GM23338 (cell line): ENCODE data around the gene ANOS1. TPM values are rescaled to one million over a fixed set of nuclear protein-coding genes. Genes with fewer than 3 reads are reported as not detected.

ENCODE experiments used
- ATAC-seq: fragments of 200-7000 bp; cut with Tn5 transposase; 3 replicates; pipeline ENCODE4 v1.9.1; 2020
- DNase-seq: peaks from one replicate; pipeline ENCODE4 v3.0.0-alpha.2; 2015; ENCODE audit warnings: low spot score
- H2AFZ ChIP-seq: fragments of 200-600 bp; sonication (generic); 2 replicates; pipeline ENCODE4 v1.8.0; 2016; ENCODE audit warnings: antibody characterized with exemption, mild to moderate bottlenecking, moderate library complexity
- H3F3A ChIP-seq: fragments of 200-600 bp; sonication (generic); replicated peaks from 2 replicates; pipeline ENCODE4 v1.8.0; 2017; ENCODE audit warnings: antibody characterized with exemption, mixed run types, low read depth
- H3K27ac ChIP-seq: fragments of 200-600 bp; sonication (generic); 2 replicates; pipeline ENCODE4 v1.6.1; 2016; ENCODE audit warnings: low read depth
- H3K27me3 ChIP-seq: fragments of 200-600 bp; sonication (generic); 2 replicates; pipeline ENCODE4 v1.8.0; 2016; ENCODE audit warnings: mild to moderate bottlenecking, mixed run types, moderate library complexity; ENCODE audit not compliant: insufficient read depth
- H3K36me3 ChIP-seq: fragments of 200-600 bp; sonication (generic); 2 replicates; pipeline ENCODE4 v1.8.0; 2016; ENCODE audit warnings: mild to moderate bottlenecking; ENCODE audit not compliant: insufficient read depth
- H3K4me1 ChIP-seq: fragments of 200-600 bp; sonication (generic); 2 replicates; pipeline ENCODE4 v1.8.0; 2016; ENCODE audit warnings: mild to moderate bottlenecking, moderate library complexity; ENCODE audit not compliant: insufficient read depth
- H3K4me2 ChIP-seq: fragments of 200-600 bp; sonication (generic); 2 replicates; pipeline ENCODE4 v1.7.1; 2017; ENCODE audit warnings: mixed run types
- H3K4me3 ChIP-seq: fragments of 200-600 bp; sonication (generic); 2 replicates; pipeline ENCODE4 v1.6.1; 2016; ENCODE audit warnings: mixed run types
- H3K79me2 ChIP-seq: fragments of 200-600 bp; sonication (generic); replicated peaks from 2 replicates; pipeline ENCODE4 v1.8.0; 2017; ENCODE audit warnings: mild to moderate bottlenecking; ENCODE audit not compliant: insufficient read depth
- H3K9me2 ChIP-seq: fragments of 200-600 bp; sonication (generic); 2 replicates; pipeline ENCODE4 v1.8.0; 2017; ENCODE audit not compliant: insufficient read depth
- H4K20me1 ChIP-seq: fragments of 200-600 bp; sonication (generic); replicated peaks from 2 replicates; pipeline ENCODE4 v1.8.0; 2017; ENCODE audit warnings: mild to moderate bottlenecking; ENCODE audit not compliant: insufficient read depth
- H3K27ac Mint-ChIP-seq: 2 replicates; pipeline ENCODE4 v1.8.0; 2020; ENCODE audit warnings: inconsistent platforms, mild to moderate bottlenecking, moderate library complexity, mixed read lengths
- H3K27me3 Mint-ChIP-seq: 3 replicates; pipeline ENCODE4 v1.8.0; 2022; ENCODE audit warnings: low read depth, mild to moderate bottlenecking, moderate library complexity, mixed read lengths, inconsistent platforms; ENCODE audit not compliant: insufficient read depth, poor library complexity
- H3K36me3 Mint-ChIP-seq: 3 replicates; pipeline ENCODE4 v1.8.0; 2021; ENCODE audit warnings: low read depth, mild to moderate bottlenecking, inconsistent platforms, moderate library complexity, mixed read lengths
- H3K4me1 Mint-ChIP-seq: 3 replicates; pipeline ENCODE4 v1.8.0; 2020; ENCODE audit warnings: mild to moderate bottlenecking, inconsistent platforms, mixed read lengths
- H3K4me3 Mint-ChIP-seq: 3 replicates; pipeline ENCODE4 v1.8.0; 2021; ENCODE audit warnings: moderate library complexity, mild to moderate bottlenecking, inconsistent platforms, mixed read lengths
- H3K9me3 Mint-ChIP-seq: 3 replicates; pipeline ENCODE4 v1.8.0; 2020; ENCODE audit warnings: moderate library complexity, mild to moderate bottlenecking, inconsistent platforms, mixed read lengths
- CREB1 ChIP-seq: fragments of 250-450 bp; sonication (Bioruptor Pico); IDR thresholded peaks from 2 replicates; pipeline ENCODE4 v1.5.0; 2020; ENCODE audit warnings: low read depth, mild to moderate bottlenecking, moderate library complexity
- CTCF ChIP-seq, 2 experiments: fragments of 200-600 bp in 1 of 2; sonication (generic) in 1 of 2; conservative IDR thresholded peaks; 2 replicates each; pipeline versions ENCODE4 v1.5.1 to v1.6.1; 2016 to 2017; ENCODE audit warnings: antibody characterized with exemption in 2 of 2, low read depth in 2 of 2, mild to moderate bottlenecking in 2 of 2, moderate library complexity in 1 of 2
- ETS1 ChIP-seq: IDR thresholded peaks from 2 replicates; pipeline ENCODE4 v1.6.1; 2016; ENCODE audit warnings: antibody characterized with exemption
- EZH2 ChIP-seq: fragments of 200-600 bp; sonication (generic); IDR thresholded peaks from one replicate; pipeline ENCODE4 v1.8.0; 2017; ENCODE audit warnings: antibody characterized with exemption, mild to moderate bottlenecking, low read depth; ENCODE audit not compliant: unreplicated experiment
- EZH2phosphoT487 ChIP-seq: fragments of 200-600 bp; sonication (generic); IDR thresholded peaks from one replicate; pipeline ENCODE4 v1.8.1; 2018; ENCODE audit warnings: antibody characterized with exemption; ENCODE audit not compliant: unreplicated experiment
- JUNB ChIP-seq: IDR thresholded peaks from one replicate; pipeline ENCODE4 v1.6.1; 2016; ENCODE audit warnings: antibody characterized with exemption; ENCODE audit not compliant: unreplicated experiment
- NANOG ChIP-seq: IDR thresholded peaks from 2 replicates; pipeline ENCODE4 v1.6.1; 2016; ENCODE audit warnings: antibody characterized with exemption, borderline replicate concordance
- POLR2AphosphoS5 ChIP-seq: IDR thresholded peaks from 2 replicates; pipeline ENCODE4 v1.6.1; 2016; ENCODE audit warnings: antibody characterized with exemption, low read depth
- STAT1 ChIP-seq: IDR thresholded peaks from one replicate; pipeline ENCODE4 v1.6.1; 2016; ENCODE audit warnings: antibody characterized with exemption; ENCODE audit not compliant: unreplicated experiment
- ZNF114 ChIP-seq: fragments of 250-450 bp; sonication (Bioruptor Pico); IDR thresholded peaks from 2 replicates; pipeline ENCODE4 v1.5.0; 2020; ENCODE audit warnings: mild to moderate bottlenecking, moderate library complexity
- ZNF331 ChIP-seq: fragments of 250-450 bp; sonication (Bioruptor Pico); IDR thresholded peaks from 2 replicates; pipeline ENCODE4 v1.5.0; 2020; ENCODE audit warnings: low read depth, mild to moderate bottlenecking, moderate library complexity
- polyA plus RNA-seq: library from polyadenylated mRNA; unstranded; fragments of >200 nt; fragmentation: Nextera tagmentation; extraction: Ambion mirVana; gene quantifications from 2 replicates; pipeline ENCODE4 v1.2.1, GENCODE V29; 2016
- total RNA-seq: library from RNA; depleted of rRNA; stranded (reverse); fragments of >200 nt; shearing (Covaris generic); gene quantifications from 2 replicates; pipeline ENCODE4 v1.2.3, GENCODE V29; 2014
- TF ChIP-seq, protein P1 (sequence below): IDR thresholded peaks from one replicate; pipeline ENCODE4 v1.6.1; 2018; ENCODE audit warnings: antibody characterized with exemption; ENCODE audit not compliant: unreplicated experiment
- TF ChIP-seq, protein P2 (sequence below): fragments of 250-450 bp; sonication (Bioruptor Pico); IDR thresholded peaks from 2 replicates; pipeline ENCODE4 v1.5.0; 2020; ENCODE audit warnings: mild to moderate bottlenecking, moderate library complexity

The ANOS1 gene
- total and polyA plus RNA-seq, 2 experiments from 2014 or later = 21.8 to 68.5 TPM

DNA sequence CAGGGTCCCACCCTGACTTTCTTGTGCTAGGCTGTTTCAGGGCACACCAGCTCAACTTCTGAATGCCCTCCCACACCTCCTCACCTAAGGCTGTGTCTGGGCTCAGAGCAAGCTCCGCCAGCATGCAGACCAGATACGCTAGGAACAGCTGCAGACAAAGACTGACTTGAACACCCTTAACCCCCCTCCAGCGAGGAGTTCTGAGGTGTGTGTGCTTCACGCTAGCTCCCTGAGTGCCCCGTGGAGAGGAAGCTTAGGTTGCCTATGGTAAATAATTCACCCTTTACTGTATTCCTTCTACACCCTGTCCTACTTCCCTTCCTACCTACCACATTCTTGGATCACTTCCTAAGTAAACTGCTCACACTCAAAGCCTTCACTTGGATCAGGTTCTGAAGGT, 152.3 kb downstream of the ANOS1 start:
- peak; percentile 69 for ATAC-seq
- H3F3A ChIP-seq = no peaks in the 10 kb centered on the region
- no peak overlapping the region for H3K27ac ChIP-seq
- no peak overlapping the region for H3K4me3 ChIP-seq
- TF ChIP-seq STAT1 (no peak), POLR2AphosphoS5 (no peak), ZNF114 (CRISPR knock-in tag) (no peak), CTCF (conservative IDR thresholded peaks at IDR 0.05; ENCODE audit: low read depth in 2 of 2) (no peak), ETS1 (no peak), EZH2 (no peak), CREB1 (CRISPR knock-in tag) (no peak), EZH2phosphoT487 (no peak), NANOG (no peak), JUNB (no peak), ZNF331 (CRISPR knock-in tag) (no peak)
- TF ChIP-seq, protein P1, sequence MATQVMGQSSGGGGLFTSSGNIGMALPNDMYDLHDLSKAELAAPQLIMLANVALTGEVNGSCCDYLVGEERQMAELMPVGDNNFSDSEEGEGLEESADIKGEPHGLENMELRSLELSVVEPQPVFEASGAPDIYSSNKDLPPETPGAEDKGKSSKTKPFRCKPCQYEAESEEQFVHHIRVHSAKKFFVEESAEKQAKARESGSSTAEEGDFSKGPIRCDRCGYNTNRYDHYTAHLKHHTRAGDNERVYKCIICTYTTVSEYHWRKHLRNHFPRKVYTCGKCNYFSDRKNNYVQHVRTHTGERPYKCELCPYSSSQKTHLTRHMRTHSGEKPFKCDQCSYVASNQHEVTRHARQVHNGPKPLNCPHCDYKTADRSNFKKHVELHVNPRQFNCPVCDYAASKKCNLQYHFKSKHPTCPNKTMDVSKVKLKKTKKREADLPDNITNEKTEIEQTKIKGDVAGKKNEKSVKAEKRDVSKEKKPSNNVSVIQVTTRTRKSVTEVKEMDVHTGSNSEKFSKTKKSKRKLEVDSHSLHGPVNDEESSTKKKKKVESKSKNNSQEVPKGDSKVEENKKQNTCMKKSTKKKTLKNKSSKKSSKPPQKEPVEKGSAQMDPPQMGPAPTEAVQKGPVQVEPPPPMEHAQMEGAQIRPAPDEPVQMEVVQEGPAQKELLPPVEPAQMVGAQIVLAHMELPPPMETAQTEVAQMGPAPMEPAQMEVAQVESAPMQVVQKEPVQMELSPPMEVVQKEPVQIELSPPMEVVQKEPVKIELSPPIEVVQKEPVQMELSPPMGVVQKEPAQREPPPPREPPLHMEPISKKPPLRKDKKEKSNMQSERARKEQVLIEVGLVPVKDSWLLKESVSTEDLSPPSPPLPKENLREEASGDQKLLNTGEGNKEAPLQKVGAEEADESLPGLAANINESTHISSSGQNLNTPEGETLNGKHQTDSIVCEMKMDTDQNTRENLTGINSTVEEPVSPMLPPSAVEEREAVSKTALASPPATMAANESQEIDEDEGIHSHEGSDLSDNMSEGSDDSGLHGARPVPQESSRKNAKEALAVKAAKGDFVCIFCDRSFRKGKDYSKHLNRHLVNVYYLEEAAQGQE = no peak
- TF ChIP-seq, protein P2, sequence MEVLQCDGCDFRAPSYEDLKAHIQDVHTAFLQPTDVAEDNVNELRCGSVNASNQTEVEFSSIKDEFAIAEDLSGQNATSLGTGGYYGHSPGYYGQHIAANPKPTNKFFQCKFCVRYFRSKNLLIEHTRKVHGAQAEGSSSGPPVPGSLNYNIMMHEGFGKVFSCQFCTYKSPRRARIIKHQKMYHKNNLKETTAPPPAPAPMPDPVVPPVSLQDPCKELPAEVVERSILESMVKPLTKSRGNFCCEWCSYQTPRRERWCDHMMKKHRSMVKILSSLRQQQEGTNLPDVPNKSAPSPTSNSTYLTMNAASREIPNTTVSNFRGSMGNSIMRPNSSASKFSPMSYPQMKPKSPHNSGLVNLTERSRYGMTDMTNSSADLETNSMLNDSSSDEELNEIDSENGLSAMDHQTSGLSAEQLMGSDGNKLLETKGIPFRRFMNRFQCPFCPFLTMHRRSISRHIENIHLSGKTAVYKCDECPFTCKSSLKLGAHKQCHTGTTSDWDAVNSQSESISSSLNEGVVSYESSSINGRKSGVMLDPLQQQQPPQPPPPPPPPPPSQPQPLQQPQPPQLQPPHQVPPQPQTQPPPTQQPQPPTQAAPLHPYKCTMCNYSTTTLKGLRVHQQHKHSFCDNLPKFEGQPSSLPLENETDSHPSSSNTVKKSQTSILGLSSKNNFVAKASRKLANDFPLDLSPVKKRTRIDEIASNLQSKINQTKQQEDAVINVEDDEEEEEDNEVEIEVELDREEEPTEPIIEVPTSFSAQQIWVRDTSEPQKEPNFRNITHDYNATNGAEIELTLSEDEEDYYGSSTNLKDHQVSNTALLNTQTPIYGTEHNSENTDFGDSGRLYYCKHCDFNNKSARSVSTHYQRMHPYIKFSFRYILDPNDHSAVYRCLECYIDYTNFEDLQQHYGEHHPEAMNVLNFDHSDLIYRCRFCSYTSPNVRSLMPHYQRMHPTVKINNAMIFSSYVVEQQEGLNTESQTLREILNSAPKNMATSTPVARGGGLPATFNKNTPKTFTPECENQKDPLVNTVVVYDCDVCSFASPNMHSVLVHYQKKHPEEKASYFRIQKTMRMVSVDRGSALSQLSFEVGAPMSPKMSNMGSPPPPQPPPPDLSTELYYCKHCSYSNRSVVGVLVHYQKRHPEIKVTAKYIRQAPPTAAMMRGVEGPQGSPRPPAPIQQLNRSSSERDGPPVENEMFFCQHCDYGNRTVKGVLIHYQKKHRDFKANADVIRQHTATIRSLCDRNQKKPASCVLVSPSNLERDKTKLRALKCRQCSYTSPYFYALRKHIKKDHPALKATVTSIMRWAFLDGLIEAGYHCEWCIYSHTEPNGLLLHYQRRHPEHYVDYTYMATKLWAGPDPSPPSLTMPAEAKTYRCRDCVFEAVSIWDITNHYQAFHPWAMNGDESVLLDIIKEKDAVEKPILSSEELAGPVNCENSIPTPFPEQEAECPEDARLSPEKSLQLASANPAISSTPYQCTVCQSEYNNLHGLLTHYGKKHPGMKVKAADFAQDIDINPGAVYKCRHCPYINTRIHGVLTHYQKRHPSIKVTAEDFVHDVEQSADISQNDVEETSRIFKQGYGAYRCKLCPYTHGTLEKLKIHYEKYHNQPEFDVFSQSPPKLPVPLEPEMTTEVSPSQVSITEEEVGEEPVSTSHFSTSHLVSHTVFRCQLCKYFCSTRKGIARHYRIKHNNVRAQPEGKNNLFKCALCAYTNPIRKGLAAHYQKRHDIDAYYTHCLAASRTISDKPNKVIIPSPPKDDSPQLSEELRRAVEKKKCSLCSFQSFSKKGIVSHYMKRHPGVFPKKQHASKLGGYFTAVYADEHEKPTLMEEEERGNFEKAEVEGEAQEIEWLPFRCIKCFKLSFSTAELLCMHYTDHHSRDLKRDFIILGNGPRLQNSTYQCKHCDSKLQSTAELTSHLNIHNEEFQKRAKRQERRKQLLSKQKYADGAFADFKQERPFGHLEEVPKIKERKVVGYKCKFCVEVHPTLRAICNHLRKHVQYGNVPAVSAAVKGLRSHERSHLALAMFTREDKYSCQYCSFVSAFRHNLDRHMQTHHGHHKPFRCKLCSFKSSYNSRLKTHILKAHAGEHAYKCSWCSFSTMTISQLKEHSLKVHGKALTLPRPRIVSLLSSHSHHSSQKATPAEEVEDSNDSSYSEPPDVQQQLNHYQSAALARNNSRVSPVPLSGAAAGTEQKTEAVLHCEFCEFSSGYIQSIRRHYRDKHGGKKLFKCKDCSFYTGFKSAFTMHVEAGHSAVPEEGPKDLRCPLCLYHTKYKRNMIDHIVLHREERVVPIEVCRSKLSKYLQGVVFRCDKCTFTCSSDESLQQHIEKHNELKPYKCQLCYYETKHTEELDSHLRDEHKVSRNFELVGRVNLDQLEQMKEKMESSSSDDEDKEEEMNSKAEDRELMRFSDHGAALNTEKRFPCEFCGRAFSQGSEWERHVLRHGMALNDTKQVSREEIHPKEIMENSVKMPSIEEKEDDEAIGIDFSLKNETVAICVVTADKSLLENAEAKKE (CRISPR knock-in tag) = no peak
- H3K9me2 ChIP-seq = no peaks in the 10 kb centered on the region
- H3K27me3 ChIP-seq = no peaks in the 10 kb centered on the region
- Mint-ChIP-seq H3K9me3 (no peaks in the 10 kb centered on the region), H3K4me3 (no peak overlapping the region), H3K36me3 (peaks cover 53% of the 10 kb centered on the region; the same call in 2 of the 3 replicates), H3K4me1 (peaks cover 18% of the 10 kb centered on the region), H3K27ac (no peak overlapping the region), H3K27me3 (peaks cover 2% of the 10 kb centered on the region)
- H3K79me2 ChIP-seq = 0 out of 2 replicates have a peak, but pooled peaks cover 2% of the 10 kb centered on the region
- H2AFZ ChIP-seq = no peak overlapping the region
- no peaks in the 10 kb centered on the region for H3K4me1 ChIP-seq
- no peak overlapping the region for H3K4me2 ChIP-seq
- DNase-seq = peak; percentile 5
- no peaks in the 10 kb centered on the region for H3K36me3 ChIP-seq
- H4K20me1 ChIP-seq = no peaks in the 10 kb centered on the region
